ENCODE data around the gene NFATC4. TPM values are rescaled to one million over a fixed set of nuclear protein-coding genes. Genes with fewer than 3 reads are reported as not detected.
"Not testable (repeated sequence)": the region's sequence is repeated elsewhere in the genome, so short reads cannot be mapped to it uniquely, and the experiment has no call there.

Gene NFATC4
- total RNA-seq, 1 experiment from 2014 or later = not detected

DNA sequence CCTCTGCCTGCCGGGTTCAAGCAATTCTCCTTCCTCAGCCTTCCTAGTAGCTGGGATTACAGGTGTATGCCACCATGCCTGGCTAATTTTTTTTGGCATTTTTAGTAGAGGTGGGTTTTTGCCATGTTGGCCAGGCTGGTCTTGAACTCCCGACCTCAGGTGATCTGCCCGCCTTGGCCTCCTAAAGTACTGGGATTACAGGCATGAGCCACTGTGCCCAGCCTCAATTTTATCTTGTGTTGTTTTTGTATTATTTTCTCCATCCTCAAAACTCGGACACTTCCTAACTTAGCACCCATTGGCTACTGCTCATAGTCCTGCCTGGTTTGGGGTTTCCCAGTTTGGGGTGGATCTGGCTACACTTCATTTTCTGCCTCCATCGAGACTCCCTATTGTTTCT, 19.6 kb downstream of the NFATC4 start:
- DNase-seq (ENCODE audit: low spot score) = not testable (repeated sequence)

DNA sequence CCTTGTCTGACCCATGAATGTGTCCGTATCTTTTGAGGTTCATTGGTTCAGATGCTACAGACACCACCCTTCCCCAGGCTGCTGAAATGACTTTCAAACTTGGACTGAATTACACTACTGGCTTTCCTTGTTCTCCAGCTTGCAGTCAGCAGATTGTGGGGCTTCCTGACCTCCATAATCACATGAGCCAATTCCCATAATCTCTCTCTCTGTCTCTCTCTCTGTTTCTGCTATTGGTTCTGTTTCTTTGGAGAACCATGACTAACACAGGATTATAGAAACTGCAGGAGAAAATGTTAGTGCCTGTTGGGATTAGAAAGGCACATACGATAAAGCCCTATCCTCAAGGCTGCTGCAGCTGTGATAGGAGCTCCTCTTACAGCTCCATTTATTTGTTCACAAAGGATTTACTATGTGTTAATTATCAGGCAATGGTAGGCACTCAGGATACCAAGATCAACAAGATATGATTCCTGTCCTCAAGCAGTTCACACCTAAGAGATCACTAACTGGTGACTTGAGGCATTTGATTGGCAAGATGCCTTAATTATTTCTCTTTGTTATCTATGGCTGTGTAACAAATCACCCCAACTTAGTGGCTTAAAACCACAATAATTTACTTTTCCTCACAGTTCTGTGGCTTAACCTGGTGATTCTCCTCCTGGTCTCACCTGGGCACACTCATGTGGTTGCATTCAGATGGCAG, 20.6 kb downstream of the NFATC4 start:
- no peak for DNase-seq (ENCODE audit: low spot score)

DNA sequence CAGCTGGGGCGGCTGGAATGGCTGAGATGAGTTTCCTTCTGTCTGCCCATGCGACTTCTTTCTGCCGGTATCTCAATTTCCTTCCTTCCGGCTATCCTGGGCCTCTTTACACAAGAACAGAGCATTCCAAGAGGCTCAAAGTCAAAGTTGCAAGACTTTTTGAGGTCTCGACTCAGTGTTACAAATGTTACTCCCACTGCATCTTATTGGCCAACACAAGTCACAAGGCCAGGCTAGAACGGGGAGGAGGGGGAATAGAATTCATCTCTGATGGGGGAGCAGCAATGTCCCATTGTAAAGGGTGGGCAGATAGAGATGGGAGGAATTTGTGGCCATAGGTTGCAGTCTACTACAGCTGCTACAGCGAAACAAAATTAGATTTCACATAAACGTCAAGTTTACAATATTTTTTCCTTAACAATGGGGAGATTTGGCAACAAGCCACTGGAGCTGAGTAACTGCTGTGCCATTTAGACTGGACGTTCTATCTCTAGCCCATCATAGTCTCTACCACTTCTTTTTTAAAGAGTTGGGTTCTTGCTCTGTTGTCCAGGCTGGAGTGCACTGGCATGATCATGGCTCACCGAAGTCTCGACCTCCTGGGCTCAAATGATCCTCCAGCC, 21.4 kb downstream of the NFATC4 start:
- peak; percentile 4 for DNase-seq (ENCODE audit: low spot score)

DNA sequence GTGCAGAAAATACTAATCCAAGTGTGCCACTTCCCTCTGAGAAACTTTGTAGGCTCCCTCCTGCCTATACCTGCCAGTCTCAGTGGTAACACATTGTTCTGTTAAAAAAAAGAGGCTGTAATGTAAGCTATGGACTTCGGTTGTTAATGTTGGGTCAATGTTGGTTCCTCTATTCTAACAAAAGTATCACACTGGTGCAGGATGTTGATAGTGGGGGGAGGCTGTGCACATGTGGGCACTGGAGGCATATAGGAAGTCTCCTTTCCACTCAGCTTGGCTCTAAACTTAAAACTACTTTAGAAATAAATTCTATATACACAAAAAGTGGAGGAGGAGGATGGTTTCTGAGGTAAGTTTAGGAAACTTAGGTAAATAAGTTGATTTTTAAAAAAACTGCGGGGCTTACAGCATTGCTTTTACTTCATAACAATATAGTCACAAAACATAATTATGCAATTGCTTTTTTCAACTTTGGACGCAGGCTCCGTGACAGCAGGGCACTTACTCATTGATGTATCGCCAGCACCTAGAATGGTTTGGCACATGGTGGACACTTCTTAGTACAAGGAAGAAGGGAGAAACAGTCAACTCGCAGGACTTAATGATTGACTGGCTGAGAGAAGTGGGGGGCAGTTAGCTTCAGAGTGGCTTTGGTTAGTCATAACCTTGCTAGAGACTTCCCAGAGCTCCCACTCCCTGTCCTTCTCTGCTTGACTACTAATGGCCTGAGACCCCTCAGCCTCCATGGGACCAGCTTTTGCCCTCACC, 22.9 kb downstream of the NFATC4 start:
- DNase-seq (ENCODE audit: low spot score) = no peak

DNA sequence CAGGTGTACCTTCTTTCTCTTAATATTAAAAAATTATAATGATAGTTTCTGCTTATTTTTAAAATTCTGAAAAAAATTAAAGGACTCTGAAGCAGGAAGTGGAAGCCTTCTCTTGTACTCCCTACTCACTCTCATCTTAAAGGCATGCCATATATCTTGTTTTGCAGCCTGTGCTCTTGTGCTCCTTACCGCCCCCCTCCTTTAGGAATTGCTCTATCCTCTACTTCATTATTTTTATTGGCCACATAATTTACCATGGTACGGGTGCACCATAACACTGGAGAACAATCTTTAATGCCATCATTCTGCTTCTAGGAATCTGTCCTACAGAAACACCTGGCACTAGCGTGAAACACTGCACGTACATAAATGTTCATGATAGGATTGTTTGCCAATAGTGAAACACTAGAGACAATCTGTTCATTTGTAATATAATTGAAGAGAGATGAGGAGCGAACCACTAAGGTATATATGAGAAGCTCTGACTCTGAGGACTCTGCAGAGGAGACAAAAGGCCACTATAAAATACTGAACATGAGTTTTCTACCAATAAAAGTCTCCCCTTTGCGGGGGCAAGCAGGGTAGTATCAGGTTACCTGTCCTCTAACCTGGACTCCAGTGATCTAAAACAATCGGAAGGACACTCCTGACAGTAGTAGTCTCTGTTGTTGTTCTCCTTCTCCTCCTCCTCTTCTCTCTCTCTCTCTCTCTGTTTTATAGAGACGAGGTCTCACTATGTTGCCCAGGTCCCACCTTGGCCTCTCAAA, 24.5 kb downstream of the NFATC4 start:
- DNase-seq (ENCODE audit: low spot score) = peak; percentile 7

DNA sequence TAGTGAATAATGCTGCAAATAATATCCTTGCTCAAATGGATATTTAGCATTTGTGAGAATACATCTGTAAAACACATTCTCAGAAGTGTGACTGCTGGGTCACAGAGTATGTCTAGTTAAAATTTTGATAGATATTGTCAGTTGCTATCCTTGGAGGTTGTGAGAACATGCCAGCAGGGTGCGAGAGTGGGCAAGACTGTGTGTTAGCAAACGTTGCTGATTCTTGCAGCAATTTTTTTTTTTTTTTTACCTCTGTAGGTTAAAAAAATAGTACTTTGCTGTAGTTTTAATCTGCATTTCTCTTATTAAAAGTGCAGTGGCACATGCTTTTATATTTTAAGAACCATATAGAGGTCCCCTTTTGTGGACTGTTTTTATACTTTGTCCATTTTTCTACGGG, 26.3 kb downstream of the NFATC4 start:
- no peak for DNase-seq (ENCODE audit: low spot score)

DNA sequence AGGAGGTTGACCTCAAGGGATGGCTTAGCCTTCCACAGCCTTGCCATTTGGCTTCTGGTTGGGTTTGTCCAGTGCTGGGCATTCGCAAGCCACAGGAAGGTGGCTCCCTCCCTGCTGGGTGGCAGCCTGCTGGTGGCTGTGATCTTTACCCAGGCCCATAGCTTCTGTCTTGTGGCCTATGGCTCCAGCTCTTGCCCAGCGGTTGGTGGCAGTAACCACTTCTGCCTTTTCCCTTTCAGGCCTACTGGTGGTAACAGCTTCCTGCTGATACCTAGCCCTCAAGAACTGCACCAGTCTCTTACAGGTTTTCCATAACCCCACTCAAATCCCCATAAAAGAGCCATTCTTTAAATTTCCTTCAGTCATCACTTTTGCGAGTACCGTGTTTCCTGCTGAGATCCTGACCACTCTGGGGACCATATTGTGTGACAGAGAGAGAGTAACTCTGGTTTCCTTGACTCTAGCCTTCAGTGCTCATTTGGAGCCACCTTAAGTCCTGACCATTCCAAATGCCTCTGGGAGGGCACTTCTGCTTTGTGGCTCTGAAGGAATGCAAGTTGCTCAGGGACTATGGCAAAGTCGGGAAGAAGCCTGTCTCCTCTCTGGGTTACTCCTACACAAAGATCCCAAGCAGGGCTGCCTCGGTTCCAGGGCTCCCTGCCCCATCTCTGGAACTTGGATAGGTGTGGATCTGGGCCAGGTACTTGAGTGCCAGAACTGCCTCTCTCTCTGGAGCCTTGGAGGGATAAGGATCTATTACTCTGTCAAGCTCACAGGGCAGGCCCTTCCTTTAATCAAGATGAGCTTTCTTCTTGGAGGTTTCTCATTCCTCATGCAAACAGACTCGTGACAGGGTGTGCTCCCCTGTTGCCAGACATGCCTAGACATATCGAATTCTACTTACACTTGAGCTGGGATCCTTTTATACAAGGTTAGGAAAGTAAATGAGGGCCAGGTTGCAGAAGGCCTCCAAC, 27.9 kb downstream of the NFATC4 start:
- no peak for DNase-seq (ENCODE audit: low spot score)

DNA sequence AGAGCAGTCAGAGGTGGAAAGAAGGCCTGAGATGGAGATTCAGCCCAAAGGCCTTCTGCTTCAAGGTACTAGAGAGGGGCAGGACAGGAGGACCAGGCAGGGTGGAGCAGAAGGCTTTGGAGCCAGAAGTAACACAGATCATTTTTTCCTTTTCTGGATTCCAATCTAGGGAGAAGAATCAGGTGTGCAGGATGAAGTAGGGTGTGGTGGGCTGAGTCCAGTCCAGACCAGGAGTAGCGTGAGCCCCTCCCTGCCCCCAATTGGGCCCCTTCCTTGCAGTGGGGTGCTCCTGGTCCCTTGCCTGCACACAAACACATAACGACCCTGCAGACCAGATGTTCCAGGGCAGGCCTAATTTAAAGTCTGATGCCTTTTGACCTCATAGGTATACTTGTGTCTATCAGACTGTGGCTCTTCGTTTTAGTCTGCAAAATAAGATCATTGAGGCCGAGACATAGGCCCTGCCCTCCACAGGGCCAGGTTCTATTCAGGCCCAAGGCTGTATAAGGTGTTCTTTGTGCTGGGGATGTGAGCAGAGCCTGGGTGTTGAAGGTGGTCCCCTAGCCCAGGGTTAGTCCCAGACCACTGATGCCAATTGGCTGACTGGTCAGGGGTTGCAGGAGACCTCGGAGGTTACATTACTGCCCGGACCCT, 29.8 kb downstream of the NFATC4 start:
- DNase-seq (ENCODE audit: low spot score) = no peak

GRCh38 chr14:24398293-24398652, 30.3 kb downstream of the NFATC4 start:
- DNase-seq (ENCODE audit: low spot score) = no peak

- no peak for DNase-seq (ENCODE audit: low spot score)
These were observed 30.9 kb downstream of the NFATC4 start, which contains the start of gene NYNRIN for GRCh38 chr14:24398653-24399446. NYNRIN (plus strand) TSS chr14:24399003; CDS start chr14:24399247, 244 bp downstream.

DNA sequence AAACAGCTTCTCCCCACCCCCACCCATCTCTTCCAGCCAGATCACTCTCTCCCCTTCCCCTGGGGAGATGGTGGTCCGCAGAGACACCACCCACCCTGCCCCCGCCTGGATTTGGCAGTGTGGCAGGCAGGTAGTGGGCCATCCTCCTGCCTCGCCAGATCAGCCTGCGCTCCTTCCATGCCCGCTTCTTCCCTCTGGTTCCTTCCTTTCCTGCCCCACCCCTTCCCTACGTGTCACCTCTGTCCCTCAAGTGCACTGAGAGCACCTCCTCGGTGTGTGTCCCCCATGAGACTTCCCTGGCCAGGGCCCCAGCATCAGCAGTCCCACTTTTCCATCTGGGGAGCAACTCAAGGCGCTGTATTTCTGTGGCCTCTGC, 31.5 kb downstream of the NFATC4 start:
- DNase-seq (ENCODE audit: low spot score) = no peak

GRCh38 chr14:24399999-24400718, 32.2 kb downstream of the NFATC4 start:
- DNase-seq (ENCODE audit: low spot score) = no peak

- no peak for DNase-seq (ENCODE audit: low spot score)
These were observed 34.1 kb downstream of the NFATC4 start for GRCh38 chr14:24401810-24402702.

DNA sequence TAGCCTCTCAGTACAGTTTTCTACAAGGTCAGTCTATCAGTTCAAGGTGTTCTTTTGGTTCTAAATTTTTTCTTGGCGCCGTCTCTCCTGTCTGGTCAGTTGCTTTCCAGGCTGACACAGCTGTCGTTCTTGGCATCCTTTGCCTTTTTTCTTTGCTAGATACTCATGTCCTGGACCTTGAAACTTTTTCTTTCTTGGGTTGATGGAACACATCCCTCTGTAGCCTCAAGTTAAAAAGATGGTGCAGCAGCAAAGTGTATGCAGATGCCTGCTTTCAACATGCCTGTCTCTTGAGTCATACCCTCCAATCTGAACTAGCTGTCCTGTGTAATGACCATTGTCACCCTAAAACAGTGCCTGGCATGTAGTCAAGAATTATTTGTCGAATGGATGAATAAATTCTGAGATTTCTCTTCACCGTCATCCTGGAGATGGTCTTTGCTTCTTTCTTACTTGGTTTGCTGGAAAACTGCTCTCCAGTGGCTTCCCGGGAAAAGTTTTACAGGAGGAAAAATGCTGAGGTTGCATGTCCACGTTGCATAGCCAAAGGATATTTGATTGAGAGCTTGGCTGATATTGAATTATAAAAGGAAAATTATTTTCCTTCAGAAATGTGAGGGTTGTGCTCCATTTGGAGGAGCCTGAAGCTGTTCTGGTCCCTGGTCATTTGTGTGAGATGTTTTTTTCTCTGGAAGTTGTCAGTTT, 35.5 kb downstream of the NFATC4 start:
- no peak for DNase-seq (ENCODE audit: low spot score)

DNA sequence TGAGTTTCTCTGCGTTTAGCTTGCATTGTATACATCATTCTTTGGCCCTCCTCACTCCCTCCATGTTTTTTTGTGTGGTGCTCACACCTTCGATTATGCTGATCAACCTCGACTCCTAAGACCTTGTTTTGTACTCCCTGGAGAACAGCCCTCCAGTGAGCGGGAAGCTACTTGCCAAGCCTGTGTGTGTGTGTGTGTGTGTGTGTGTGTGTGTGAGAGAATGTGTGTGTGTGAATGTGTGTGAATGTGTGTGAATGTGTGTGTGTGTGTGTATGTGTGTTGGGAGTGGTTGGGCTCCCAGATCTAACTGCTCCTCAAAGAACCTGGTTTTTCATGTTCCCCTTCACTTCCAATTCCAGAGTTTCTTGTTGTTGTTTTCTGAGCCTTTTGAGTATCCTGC, 36.8 kb downstream of the NFATC4 start:
- DNase-seq (ENCODE audit: low spot score) = no peak

GRCh38 chr14:24406416-24406815, 38.4 kb downstream of the NFATC4 start:
- DNase-seq (ENCODE audit: low spot score) = no peak
